Right lobe of liver (tissue), 6 donors: Measurements from ENCODE around the gene MEGF8. TPM values are rescaled to one million over a fixed set of nuclear protein-coding genes. Genes with fewer than 3 reads are reported as not detected.

Experiments used
- ATAC-seq, 4 donors: fragments of 200-7000 bp; cut with Tn5 transposase; one replicate each; pipeline ENCODE4 v1.9.1; 2020; ENCODE audit warnings: mild to moderate bottlenecking in 4 of 4, moderate library complexity in 4 of 4
- DNase-seq, 3 donors: peaks; one replicate each; pipeline ENCODE4 v3.0.0-alpha.2; 2020
- H3K27ac ChIP-seq, 3 donors: fragments of 200-600 bp; one replicate each; pipeline ENCODE4 v1.8.0; 2022
- H3K27me3 ChIP-seq, 2 donors: fragments of 200-600 bp; one replicate each; pipeline ENCODE4 v1.8.0; 2022
- H3K36me3 ChIP-seq, 4 donors: fragments of 200-600 bp; sonication (generic) in 1 of 4; one replicate each; pipeline versions ENCODE4 v1.5.1 to v1.8.0; 2017 to 2022; ENCODE audit warnings: control low read depth in 1 of 4
- H3K4me1 ChIP-seq, 4 donors: fragments of 200-600 bp; sonication (generic) in 1 of 4; one replicate each; pipeline versions ENCODE4 v1.5.1 to v1.8.0; 2017 to 2022; ENCODE audit warnings: control low read depth in 1 of 4
- H3K4me3 ChIP-seq, 3 donors: fragments of 200-600 bp; one replicate each; pipeline ENCODE4 v1.8.0; 2022
- H3K9me3 ChIP-seq, 4 donors: fragments of 200-600 bp; sonication (generic) in 1 of 4; one replicate each; pipeline versions ENCODE4 v1.5.1 to v1.8.0; 2017 to 2022; ENCODE audit warnings: control low read depth in 1 of 4
- POLR2A ChIP-seq: fragments of 450-650 bp; IDR thresholded peaks from one replicate; pipeline ENCODE4 v1.6.1; 2017; ENCODE audit warnings: antibody characterized with exemption, mild to moderate bottlenecking
- WGBS: methylation state at CpG from one replicate; pipeline ENCODE4 v1.1.6; 2018; ENCODE audit warnings: low coverage, low lambda C conversion rate; ENCODE audit not compliant: insufficient coverage; ENCODE audit errors: missing lambda C conversion rate; 5-methylcytosine and 5-hydroxymethylcytosine counted together
- intact Hi-C, 2 donors: fragments of 100-400 bp; cut with DNase I; formaldehyde crosslinking; loops; one replicate each; pipeline versions ENCODE4 v1.11.2 to v1.14.1; 2022
- total RNA-seq, 6 experiments: library from RNA; depleted of rRNA in 2 of 6; stranded (reverse); fragments of >200 nt in 2 of 6; fragmentation: NEBNext Ultra II Directional in 3 of 6; extraction: Animal tissue kit (Norgen Biotek cat#: 25700) in 3 of 6; gene quantifications; one replicate each; pipeline versions ENCODE4 v1.1.0 to v1.2.4, GENCODE V29; 2016 to 2023
- TF ChIP-seq, protein P1 (sequence below), 4 donors: fragments of 200-600 bp in 3 of 4; fragments of 450-650 bp in 1 of 4; IDR thresholded peaks; one replicate each; pipeline versions ENCODE4 v1.5.1 to v1.8.0; 2016 to 2022; ENCODE audit warnings: antibody characterized with exemption in 4 of 4, mild to moderate bottlenecking in 2 of 4
- donor health status: DM: no; HTN: yes; CAD: no.
- donor health status: DM: no; HTN: no; CAD: no.
- donor health status: DM: no; HTN: no; CAD: no.
- donor health status: DM: no; HTN: yes; CAD: no.
- donor health status: DM: no; HTN: yes; CAD: no.

Gene MEGF8
- total RNA-seq, 6 experiments from 2014 or later, result 5.5 to 11.0 (median 8.7) TPM

DNA sequence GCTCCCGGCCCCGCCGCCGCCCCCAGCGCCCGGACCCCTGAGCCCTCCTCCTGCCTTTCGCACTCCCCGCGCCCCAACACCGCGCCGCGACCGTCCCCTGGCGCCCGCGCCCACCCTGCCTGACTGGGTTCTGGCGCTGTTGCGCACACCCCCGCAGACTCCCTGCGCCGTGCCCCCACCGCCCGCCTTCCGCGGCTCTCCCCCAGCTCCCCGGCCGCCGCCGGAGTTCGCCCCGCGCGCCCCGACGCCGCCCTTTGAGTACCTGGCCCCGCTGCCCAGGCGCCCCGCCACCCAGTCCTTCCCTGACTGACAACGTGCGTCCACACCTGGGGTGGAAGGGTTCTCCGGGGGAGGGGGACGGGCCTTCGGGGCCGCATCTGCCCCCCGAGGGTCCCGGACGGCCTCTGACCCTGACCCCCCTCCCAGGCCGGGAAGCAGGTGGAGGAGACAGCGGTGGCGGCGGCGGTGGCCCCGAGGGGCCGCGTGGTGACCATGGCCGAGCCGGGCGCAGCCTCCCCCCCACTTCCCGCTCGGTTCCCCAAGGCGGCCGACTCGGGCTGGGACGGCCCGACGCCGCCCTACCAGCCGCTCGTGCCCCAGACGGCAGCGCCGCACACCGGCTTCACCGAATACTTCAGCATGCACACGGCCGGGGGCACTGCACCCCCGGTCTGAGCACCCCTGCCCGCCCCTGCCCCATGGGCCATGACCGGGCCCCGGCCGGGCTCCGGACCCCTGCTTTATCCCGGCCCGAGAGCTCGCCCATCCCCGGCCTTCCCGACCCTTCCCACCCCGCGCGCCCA is 1.4 kb upstream of the MEGF8 start:
- H3K4me3 ChIP-seq, result peak overlapping the region in 1 of 3 donors; percentile 31
- H3K27ac ChIP-seq, result no peak overlapping the region
- DNase-seq (peak in 1 of 3 donors; percentile 35), ATAC-seq (no peak)
- TF ChIP-seq, protein P1, sequence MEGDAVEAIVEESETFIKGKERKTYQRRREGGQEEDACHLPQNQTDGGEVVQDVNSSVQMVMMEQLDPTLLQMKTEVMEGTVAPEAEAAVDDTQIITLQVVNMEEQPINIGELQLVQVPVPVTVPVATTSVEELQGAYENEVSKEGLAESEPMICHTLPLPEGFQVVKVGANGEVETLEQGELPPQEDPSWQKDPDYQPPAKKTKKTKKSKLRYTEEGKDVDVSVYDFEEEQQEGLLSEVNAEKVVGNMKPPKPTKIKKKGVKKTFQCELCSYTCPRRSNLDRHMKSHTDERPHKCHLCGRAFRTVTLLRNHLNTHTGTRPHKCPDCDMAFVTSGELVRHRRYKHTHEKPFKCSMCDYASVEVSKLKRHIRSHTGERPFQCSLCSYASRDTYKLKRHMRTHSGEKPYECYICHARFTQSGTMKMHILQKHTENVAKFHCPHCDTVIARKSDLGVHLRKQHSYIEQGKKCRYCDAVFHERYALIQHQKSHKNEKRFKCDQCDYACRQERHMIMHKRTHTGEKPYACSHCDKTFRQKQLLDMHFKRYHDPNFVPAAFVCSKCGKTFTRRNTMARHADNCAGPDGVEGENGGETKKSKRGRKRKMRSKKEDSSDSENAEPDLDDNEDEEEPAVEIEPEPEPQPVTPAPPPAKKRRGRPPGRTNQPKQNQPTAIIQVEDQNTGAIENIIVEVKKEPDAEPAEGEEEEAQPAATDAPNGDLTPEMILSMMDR (IDR thresholded peaks at IDR 0.05), result no peak
- TF ChIP-seq POLR2A, result no peak
- intact Hi-C loops, result loop anchor here in 1 of 2 donors (10.0 kb wide), 1 partner anchor 189 kb away; the partner anchor contains the start of gene POU2F2
- H3K36me3 ChIP-seq, result no peaks in the 10 kb centered on the region
- 2% methylated on average over 12 of the region's 92 CpGs for WGBS
- peaks cover 0 to 11% (median 0%) of the 10 kb centered on the region in 4 donors for H3K4me1 ChIP-seq
- H3K27me3 ChIP-seq, result no peaks in the 10 kb centered on the region
- H3K9me3 ChIP-seq, result no peaks in the 10 kb centered on the region

- no peaks in the 10 kb centered on the region for H3K27me3 ChIP-seq
- no peaks in the 10 kb centered on the region for H3K9me3 ChIP-seq
- H3K27ac ChIP-seq, result no peak overlapping the region
- H3K4me1 ChIP-seq, result peaks cover 0 to 11% (median 0%) of the 10 kb centered on the region in 4 donors
- ATAC-seq (no peak), DNase-seq (peak in 1 of 3 donors; percentile 33)
- intact Hi-C loops, result loop anchor here in 1 of 2 donors (10.0 kb wide), 1 partner anchor 190 kb away; the partner anchor contains the start of gene POU2F2
- WGBS, result 2% methylated on average over 33 of the region's 38 CpGs
- H3K4me3 ChIP-seq, result peak overlapping the region in 2 of 3 donors; percentile 12 to 31
- H3K36me3 ChIP-seq, result no peaks in the 10 kb centered on the region
- TF ChIP-seq, protein P1 (IDR thresholded peaks at IDR 0.05), result peak in 1 of 4 donors; percentile 94
- no peak for TF ChIP-seq POLR2A
Observed at GRCh38 chr19:42324655-42325307, 654 bp upstream of the MEGF8 start.

DNA sequence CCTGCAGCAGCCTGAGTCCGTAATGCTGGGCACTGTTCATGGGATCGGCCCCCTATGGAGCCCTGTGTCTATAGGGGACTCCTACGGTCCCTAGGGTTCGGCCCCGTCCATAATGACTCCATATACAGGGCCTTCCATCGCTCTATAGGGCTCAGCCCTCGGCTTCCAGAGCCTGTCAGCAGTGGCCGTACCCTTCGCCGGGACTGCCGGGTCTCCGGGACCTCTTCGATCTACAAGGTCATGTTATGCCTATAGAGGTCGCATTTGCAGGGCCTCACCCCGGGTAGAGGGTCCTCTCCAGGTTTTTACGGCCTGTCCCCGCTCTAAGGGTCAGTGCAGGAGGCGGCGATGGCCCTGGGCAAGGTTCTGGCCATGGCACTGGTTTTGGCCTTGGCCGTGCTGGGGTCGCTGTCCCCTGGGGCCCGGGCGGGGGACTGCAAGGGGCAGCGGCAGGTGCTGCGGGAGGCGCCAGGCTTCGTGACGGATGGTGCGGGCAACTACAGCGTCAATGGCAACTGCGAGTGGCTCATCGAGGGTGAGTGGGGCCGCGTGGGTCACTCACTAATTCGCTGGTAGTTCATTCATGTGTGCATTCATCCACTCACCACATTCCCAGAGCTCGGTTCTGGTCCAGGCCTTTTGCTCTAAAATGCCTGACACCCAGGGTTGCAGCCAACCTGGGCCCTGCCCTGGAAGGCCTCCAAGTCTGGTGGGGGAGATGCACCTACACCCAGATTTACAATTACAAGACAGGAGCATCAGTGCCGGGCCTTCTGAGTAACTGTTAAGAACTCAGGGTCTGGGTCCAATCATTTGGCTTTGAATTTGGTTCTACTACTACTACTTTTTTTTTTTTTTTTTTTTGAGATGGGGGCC is 699 bp downstream of the MEGF8 start:
- intact Hi-C loops, result loop anchor here in 1 of 2 donors (10.0 kb wide), 1 partner anchor 191 kb away; the partner anchor contains the start of gene POU2F2
- DNase-seq, result peak in 1 of 3 donors; percentile 46
- no peaks in the 10 kb centered on the region for H3K9me3 ChIP-seq
- no peak for TF ChIP-seq POLR2A
- TF ChIP-seq, protein P1 (IDR thresholded peaks at IDR 0.05), result peak in 1 of 4 donors; percentile 10
- H3K4me1 ChIP-seq, result peaks cover 0 to 11% (median 0%) of the 10 kb centered on the region in 4 donors
- H3K4me3 ChIP-seq, result peak overlapping the region; percentile 95 to 97 (median 96)
- 14% methylated on average over 6 of the region's 37 CpGs for WGBS
- ATAC-seq, result peak; percentile 6 to 18 (median 10)
- no peaks in the 10 kb centered on the region for H3K27me3 ChIP-seq
- no peaks in the 10 kb centered on the region for H3K36me3 ChIP-seq
- H3K27ac ChIP-seq, result peak overlapping the region; percentile 38 to 71 (median 62)

DNA sequence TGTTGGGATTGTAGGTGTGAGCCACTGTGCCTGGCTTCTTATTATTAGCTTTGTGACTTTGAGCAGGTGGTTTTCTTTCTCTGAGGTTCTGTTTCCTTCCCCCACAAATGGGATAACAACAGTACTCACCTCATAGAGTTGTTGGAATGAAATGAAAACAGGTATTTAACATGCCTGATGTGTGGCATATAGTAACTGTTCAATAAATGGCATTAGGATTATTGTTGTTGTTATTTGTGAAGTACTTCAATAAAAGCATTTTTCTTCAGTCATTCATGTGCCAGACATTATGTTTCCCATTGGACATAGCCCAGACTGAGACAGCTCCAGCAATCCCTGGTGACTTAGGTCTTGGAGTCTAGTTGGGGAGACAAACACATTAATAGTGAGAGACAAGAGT is 1.5 kb downstream of the MEGF8 start:
- no peak for ATAC-seq
- H3K4me3 ChIP-seq, result no peak overlapping the region
- intact Hi-C loops, result loop anchor here in 1 of 2 donors (10.0 kb wide), 1 partner anchor 192 kb away; the partner anchor contains the start of gene POU2F2
- no peaks in the 10 kb centered on the region for H3K36me3 ChIP-seq
- no peak for DNase-seq
- H3K4me1 ChIP-seq, result peaks cover 0 to 11% (median 0%) of the 10 kb centered on the region in 4 donors
- no peak overlapping the region for H3K27ac ChIP-seq
- no peak for TF ChIP-seq POLR2A
- TF ChIP-seq, protein P1 (IDR thresholded peaks at IDR 0.05), result no peak
- no peaks in the 10 kb centered on the region for H3K27me3 ChIP-seq
- H3K9me3 ChIP-seq, result no peaks in the 10 kb centered on the region
